K562 (cell line): ENCODE results near the gene NOX1.

Experiments
- ARID4B ChIP-seq: sonication (generic); formaldehyde crosslinking; IDR thresholded peaks from 2 replicates; pipeline ENCODE4 v1.8.0; 2022; ENCODE audit warnings: mild to moderate bottlenecking, missing genetic modification reagents
- CTCF ChIP-seq, 3 experiments: IDR thresholded peaks in 2 of 3; conservative IDR thresholded peaks in 1 of 3; 2 replicates each; pipeline ENCODE4 v1.5.1; 2011 to 2012; ENCODE audit warnings: low read length in 3 of 3, mild to moderate bottlenecking in 3 of 3, control low read depth in 2 of 3, improper control_type of control experiment in 1 of 3, inconsistent platforms in 1 of 3, low read depth in 1 of 3, mixed read lengths in 1 of 3, moderate library complexity in 1 of 3; ENCODE audit not compliant: insufficient read depth in 2 of 3
- E2F5 ChIP-seq: sonication (generic); formaldehyde crosslinking; IDR thresholded peaks from 2 replicates; pipeline ENCODE4 v1.8.0; 2022; ENCODE audit warnings: mild to moderate bottlenecking, missing genetic modification reagents
- FOXM1 ChIP-seq, 2 experiments: fragments of 450-650 bp in 1 of 2; sonication (generic) in 1 of 2; formaldehyde crosslinking in 1 of 2; IDR thresholded peaks; 2 replicates each; pipeline versions ENCODE4 v1.6.1 to v1.9.0; 2017 to 2022; ENCODE audit warnings: low read depth in 2 of 2, mild to moderate bottlenecking in 2 of 2, missing genetic modification reagents in 1 of 2, moderate library complexity in 1 of 2
- MEF2A ChIP-seq: IDR thresholded peaks from 2 replicates; pipeline ENCODE4 v1.6.1; 2011; ENCODE audit warnings: low read depth, mild to moderate bottlenecking, low read length, moderate library complexity; ENCODE audit not compliant: control insufficient read depth
- RBM22 ChIP-seq: fragments of 200-400 bp; formaldehyde crosslinking; IDR thresholded peaks from 2 replicates; pipeline ENCODE4 v1.6.1; 2018; ENCODE audit warnings: low read length, low read depth; ENCODE audit not compliant: poor library complexity, severe bottlenecking
- ZNF143 ChIP-seq: sonication (generic); formaldehyde crosslinking; IDR thresholded peaks from 2 replicates; pipeline ENCODE4 v1.9.0; 2022; ENCODE audit warnings: mild to moderate bottlenecking, missing genetic modification reagents

GRCh38 chrX:100812216-100813158 is 61.7 kb downstream of the NOX1 start:
- no peak for TF ChIP-seq MEF2A
- TF ChIP-seq CTCF (IDR thresholded peaks at IDR 0.05 in 2 of 3, conservative IDR thresholded peaks at IDR 0.05 in 1 of 3; ENCODE audit: insufficient read depth in 2 of 3, low read depth in 1 of 3, low read length in 3 of 3): no peak
- no peak for TF ChIP-seq ARID4B (CRISPR knock-in tag)
- no peak for TF ChIP-seq FOXM1 (IDR thresholded peaks at IDR 0.05; ENCODE audit: low read depth)
- TF ChIP-seq FOXM1 (CRISPR knock-in tag; IDR thresholded peaks at IDR 0.05; ENCODE audit: low read depth): no peak
- no peak for TF ChIP-seq RBM22
- TF ChIP-seq E2F5: no peak
- TF ChIP-seq ZNF143 (CRISPR knock-in tag): no peak
